NT2/D1 (cell line): ENCODE data around the gene KLK2.

Experiments
- YY1 ChIP-seq: IDR thresholded peaks from 2 replicates; pipeline ENCODE4 v1.6.1; 2011; ENCODE audit not compliant: insufficient read length, insufficient read depth
- ZNF274 ChIP-seq: IDR thresholded peaks from 2 replicates; pipeline ENCODE4 v1.6.1; 2011; ENCODE audit warnings: mild to moderate bottlenecking, low read depth, low read length

- no peak for TF ChIP-seq ZNF274
- no peak for TF ChIP-seq YY1
Measured at GRCh38 chr19:50916069-50916468, 42.8 kb downstream of the KLK2 start.
